ENCODE data around the gene ARL3.

- TF ChIP-seq JUNB (IDR thresholded peaks at IDR 0.05; ENCODE audit: unreplicated experiment): no peak
- TF ChIP-seq CTCF (conservative IDR thresholded peaks at IDR 0.05; ENCODE audit: low read depth in 2 of 2): no peak
- TF ChIP-seq EZH2phosphoT487 (IDR thresholded peaks at IDR 0.05; ENCODE audit: unreplicated experiment): no peak
- TF ChIP-seq POLR2AphosphoS5 (IDR thresholded peaks at IDR 0.05; ENCODE audit: low read depth): no peak
These were observed 57.3 kb downstream of the ARL3 start for GRCh38 chr10:102656791-102657371.
